Neural cell (in vitro differentiated cells): ENCODE measurements around the gene ZFYVE1.

Experiments used
- CTCF ChIP-seq: fragments of 450-650 bp; IDR thresholded peaks from 2 replicates; pipeline ENCODE4 v1.5.1; 2014; ENCODE audit warnings: antibody characterized with exemption, mild to moderate bottlenecking, moderate library complexity; ENCODE audit not compliant: poor library complexity, severe bottlenecking
- EP300 ChIP-seq: fragments of 450-650 bp; conservative IDR thresholded peaks from 2 replicates; pipeline ENCODE4 v1.6.1; 2014; ENCODE audit warnings: antibody characterized with exemption, mild to moderate bottlenecking, moderate library complexity; ENCODE audit not compliant: poor library complexity, severe bottlenecking
- EZH2 ChIP-seq: fragments of 200-600, 300-800 bp; shearing (Covaris generic), sonication (generic); IDR thresholded peaks from 2 replicates; pipeline ENCODE4 v1.6.1; 2014; ENCODE audit warnings: antibody characterized with exemption, low read length, borderline replicate concordance, mild to moderate bottlenecking; ENCODE audit not compliant: insufficient read depth, poor library complexity, severe bottlenecking
- MXI1 ChIP-seq: fragments of 450-650 bp; conservative IDR thresholded peaks from 2 replicates; pipeline ENCODE4 v1.6.1; 2014; ENCODE audit warnings: antibody characterized with exemption, mild to moderate bottlenecking; ENCODE audit not compliant: poor library complexity, severe bottlenecking
- POLR2AphosphoS5 ChIP-seq: IDR thresholded peaks from 2 replicates; pipeline ENCODE4 v1.6.1; 2012
- REST ChIP-seq: IDR thresholded peaks from 2 replicates; pipeline ENCODE4 v1.6.1; 2012; ENCODE audit warnings: borderline replicate concordance
- TAF1 ChIP-seq: IDR thresholded peaks from 2 replicates; pipeline ENCODE4 v1.6.1; 2012; ENCODE audit warnings: low read depth

- TF ChIP-seq CTCF: no peak
- TF ChIP-seq EZH2: no peak
- no peak for TF ChIP-seq TAF1
- no peak for TF ChIP-seq REST
- TF ChIP-seq POLR2AphosphoS5: no peak
- no peak for TF ChIP-seq MXI1
- no peak for TF ChIP-seq EP300
Observed at GRCh38 chr14:73055251-73055650, 28.3 kb upstream of the ZFYVE1 start.
